GM12878 (cell line): ENCODE data around the gene PLCB2. TPM values are rescaled to one million over a fixed set of nuclear protein-coding genes. Genes with fewer than 3 reads are reported as not detected.

Source experiments
- ATAC-seq: fragments of 200-7000 bp; cut with Tn5 transposase; 3 replicates; pipeline ENCODE4 v1.9.1; 2020; ENCODE audit warnings: mild to moderate bottlenecking, moderate library complexity
- BruUV-seq: library from RNA; stranded (reverse); fragments of 400-500 nt; replicated peaks from 2 replicates; lab custom pipeline; 2021; lab: Mats Ljungman, UMichigan
- CTCF ChIA-PET: fragments of 300-600 bp; sonication (Branson Sonifier 250); formaldehyde crosslinking; extraction: SDS; loops from one replicate; lab custom pipeline; 2021; ENCODE audit warnings: inconsistent platforms; lab: Yijun Ruan, JAX
- POLR2A ChIA-PET: fragments of 350-600 bp; formaldehyde crosslinking; extraction: SDS; loops from one replicate; lab custom pipeline; 2021; ENCODE audit warnings: inconsistent platforms; lab: Charles Lee
- RAD21 ChIA-PET: fragments of 300-600 bp; sonication (Branson Sonifier 250); formaldehyde crosslinking; loops from one replicate; lab custom pipeline; 2023; ENCODE audit warnings: antibody characterized with exemption; ENCODE audit not compliant: unreplicated experiment; lab: Charles Lee
- SMC1A ChIA-PET: fragments of 300-600 bp; sonication (Branson Sonifier 250); formaldehyde crosslinking; loops from one replicate; lab custom pipeline; 2023; ENCODE audit not compliant: unreplicated experiment, uncharacterized antibody; lab: Charles Lee
- DNase-seq: peaks from one replicate; pipeline ENCODE4 v3.0.0-alpha.2; 2011; ENCODE audit warnings: low read depth, low spot score
- FAIRE-seq: peaks from 3 replicates; lab custom pipeline; 2011; peaks lifted over from hg19 to GRCh38; lab: Jason Lieb, UNC
- H2AFZ ChIP-seq: 2 replicates; pipeline ENCODE4 v1.6.0; 2011; ENCODE audit warnings: low read depth, low read length, control low read depth; ENCODE audit not compliant: control insufficient read depth
- H3K27ac ChIP-seq: 2 replicates; pipeline ENCODE4 v1.5.1; 2011; ENCODE audit warnings: control low read depth; ENCODE audit not compliant: control insufficient read depth, insufficient read depth
- H3K27me3 ChIP-seq, 2 experiments: replicated peaks in 1 of 2; 2 replicates each; pipeline versions ENCODE4 v1.6.0 to v1.6.1; 2011; ENCODE audit warnings: low read length in 1 of 2; ENCODE audit not compliant: control insufficient read depth in 2 of 2, insufficient read depth in 2 of 2
- H3K36me3 ChIP-seq, 2 experiments: 2 replicates each; pipeline ENCODE4 v1.5.1; 2011; ENCODE audit warnings: low read length in 1 of 2; ENCODE audit not compliant: control insufficient read depth in 2 of 2, insufficient read depth in 2 of 2
- H3K4me1 ChIP-seq: 2 replicates; pipeline ENCODE4 v1.6.1; 2011; ENCODE audit warnings: mild to moderate bottlenecking, low read length, moderate library complexity, mixed read lengths; ENCODE audit not compliant: control insufficient read depth, insufficient read depth
- H3K4me2 ChIP-seq: 2 replicates; pipeline ENCODE4 v1.6.0; 2011; ENCODE audit warnings: control low read depth; ENCODE audit not compliant: control insufficient read depth, insufficient read depth
- H3K4me3 ChIP-seq: fragments of 200-600 bp; sonication (generic); 2 replicates; pipeline ENCODE4 v1.5.1; 2016
- H3K79me2 ChIP-seq: 2 replicates; pipeline ENCODE4 v1.6.0; 2011; ENCODE audit warnings: low read length; ENCODE audit not compliant: control insufficient read depth, insufficient read depth
- H3K9ac ChIP-seq: 2 replicates; pipeline ENCODE4 v1.8.0; 2011; ENCODE audit warnings: low read length, control low read depth, mixed read lengths; ENCODE audit not compliant: control insufficient read depth, insufficient read depth
- H3K9me3 ChIP-seq: replicated peaks from 3 replicates; pipeline ENCODE4 v1.5.1; 2011; ENCODE audit warnings: mild to moderate bottlenecking, low read length; ENCODE audit not compliant: control insufficient read depth, insufficient read depth
- H4K20me1 ChIP-seq: 2 replicates; pipeline ENCODE4 v1.6.0; 2011; ENCODE audit not compliant: control insufficient read depth, insufficient read depth
- ASH2L ChIP-seq: fragments of 300-600, 200-600 bp; sonication (generic); IDR thresholded peaks from 2 replicates; pipeline ENCODE4 v1.6.1; 2017; ENCODE audit warnings: low read depth, mild to moderate bottlenecking, borderline replicate concordance
- CBX5 ChIP-seq: sonication (generic); IDR thresholded peaks from 2 replicates; pipeline ENCODE4 v1.6.1; 2016; ENCODE audit warnings: low read depth, moderate library complexity, mild to moderate bottlenecking, inconsistent platforms
- CHD2 ChIP-seq: IDR thresholded peaks from 2 replicates; pipeline ENCODE4 v1.6.1; 2011; ENCODE audit warnings: low read depth, low read length, improper control_type of control experiment, borderline replicate concordance
- CHD4 ChIP-seq: fragments of 200-600 bp; sonication (generic); IDR thresholded peaks from 2 replicates; pipeline ENCODE4 v1.6.1; 2016; ENCODE audit warnings: mild to moderate bottlenecking
- CREB1 ChIP-seq: IDR thresholded peaks from 2 replicates; pipeline ENCODE4 v1.6.1; 2012; ENCODE audit warnings: low read depth, mild to moderate bottlenecking, inconsistent platforms
- EZH2 ChIP-seq: IDR thresholded peaks from 2 replicates; pipeline ENCODE4 v1.6.1; 2012; ENCODE audit warnings: low read depth, mild to moderate bottlenecking, control low read depth, inconsistent platforms, low read length, borderline replicate concordance; ENCODE audit not compliant: control insufficient read depth
- FOS ChIP-seq: IDR thresholded peaks from 3 replicates; pipeline ENCODE4 v1.6.1; 2011; ENCODE audit warnings: borderline replicate concordance; ENCODE audit not compliant: insufficient read length; ENCODE audit errors: extremely low read depth
- HSF1 ChIP-seq: fragments of 150-350 bp; IDR thresholded peaks from 2 replicates; pipeline ENCODE4 v1.6.1; 2014; ENCODE audit warnings: mild to moderate bottlenecking, low read depth, low read length
- JUNB ChIP-seq: IDR thresholded peaks from 2 replicates; pipeline ENCODE4 v1.6.1; 2016; ENCODE audit warnings: antibody characterized with exemption, mild to moderate bottlenecking
- MYC ChIP-seq: IDR thresholded peaks from 2 replicates; pipeline ENCODE4 v1.6.1; 2011; ENCODE audit warnings: mild to moderate bottlenecking, low read length, moderate library complexity, inconsistent platforms; ENCODE audit not compliant: insufficient read depth, insufficient replicate concordance, insufficient read length, severe bottlenecking
- POLR2AphosphoS2 ChIP-seq: IDR thresholded peaks from 2 replicates; pipeline ENCODE4 v1.6.1; 2011; ENCODE audit warnings: low read depth, mild to moderate bottlenecking, low read length, improper control_type of control experiment, moderate library complexity
- RCOR1 ChIP-seq: conservative IDR thresholded peaks from 2 replicates; pipeline ENCODE4 v1.6.1; 2012; ENCODE audit warnings: low read depth, low read length, improper control_type of control experiment
- RFX5 ChIP-seq: IDR thresholded peaks from 2 replicates; pipeline ENCODE4 v1.6.1; 2011; ENCODE audit warnings: low read depth, low read length, improper control_type of control experiment
- SMAD1 ChIP-seq: fragments of 450-650 bp; IDR thresholded peaks from 2 replicates; pipeline ENCODE4 v1.6.1; 2018; ENCODE audit warnings: mild to moderate bottlenecking, low read depth; ENCODE audit not compliant: partially characterized antibody
- STAT3 ChIP-seq: IDR thresholded peaks from 2 replicates; pipeline ENCODE4 v1.6.1; 2011; ENCODE audit warnings: low read depth, low read length, improper control_type of control experiment
- ZNF24 ChIP-seq: fragments of 450-650 bp; IDR thresholded peaks from 2 replicates; pipeline ENCODE4 v1.6.1; 2017; ENCODE audit warnings: antibody characterized with exemption, mild to moderate bottlenecking
- WGBS: methylation state at CpG from one replicate; pipeline ENCODE4 v1.1.6; 2016; ENCODE audit warnings: low lambda C conversion rate; ENCODE audit not compliant: insufficient replicate concordance, insufficient coverage; ENCODE audit errors: missing lambda C conversion rate; 5-methylcytosine and 5-hydroxymethylcytosine counted together
- in situ Hi-C: fragments of 300-500 bp; cut with MboI; formaldehyde crosslinking; loops from 9 replicates; pipeline ENCODE4 v1.14.3; 2018; ENCODE audit warnings: mixed read lengths
- intact Hi-C: fragments of 100-400 bp; cut with micrococcal nuclease; formaldehyde crosslinking; loops from one replicate; pipeline ENCODE4 v1.14.2; 2022; ENCODE audit not compliant: unreplicated experiment
- polyA plus RNA-seq, 11 experiments: library from polyadenylated mRNA; depleted of rRNA in 4 of 11; unstranded in 6 of 11; stranded (reverse) in 5 of 11; fragments of >200 nt; fragmentation: Nextera tagmentation in 4 of 11; fragmentation: Illumina TruSeq in 1 of 11; extraction: Ambion mirVana in 4 of 11; extraction: Trizol in 1 of 11; gene quantifications; 1 replicate in 1 of 11; 2 replicates in 10 of 11; pipeline versions ENCODE4 v1.2.1 to v1.2.3, GENCODE V29; 2011 to 2016; ENCODE audit warnings: inconsistent platforms in 2 of 11, missing spikeins in 2 of 11, low read depth in 1 of 11
- total RNA-seq, 4 experiments: library from RNA; depleted of rRNA in 3 of 4; stranded (reverse); fragments of >200 nt in 3 of 4; fragmentation: Illumina TruSeq in 1 of 4; extraction: Trizol in 1 of 4; gene quantifications; 2 replicates each; pipeline versions ENCODE4 v1.2.1 to v1.2.3, GENCODE V29; 2013 to 2021

Gene PLCB2
- total and polyA plus RNA-seq, 10 of the 15 experiments (the other 5 are each of a cell fraction or from before 2014, with no cell fraction given): 1.2 to 39.4 (median 10.7) TPM

GRCh38 chr15:40283615-40284300 is 24.0 kb downstream of the PLCB2 start:
- Histone ChIP-seq H3K4me3 (no peak overlapping the region), H3K79me2 (no peaks in the 10 kb centered on the region), H3K4me2 (no peak overlapping the region), H3K36me3 (no peaks in the 10 kb centered on the region), H3K27me3 (peaks cover 4 to 15% of the 10 kb centered on the region in 2 experiments), H3K27ac (no peak overlapping the region), H2AFZ (no peak overlapping the region), H4K20me1 (no peaks in the 10 kb centered on the region; the same call in 1 of the 2 replicates), H3K9me3 (no peaks in the 10 kb centered on the region; the same call in 2 of the 3 replicates), H3K9ac (no peak overlapping the region), H3K4me1 (peaks cover 5% of the 10 kb centered on the region; the same call in 1 of the 2 replicates)
- FAIRE-seq (no peak), DNase-seq (no peak), ATAC-seq (no peak)
- RAD21 ChIA-PET: no interaction called here
- TF ChIP-seq ASH2L (no peak), RCOR1 (no peak), CREB1 (no peak), HSF1 (no peak), RFX5 (no peak), CHD4 (no peak), CHD2 (no peak), SMAD1 (no peak), ZNF24 (no peak), EZH2 (no peak), FOS (no peak), MYC (no peak), CBX5 (no peak), POLR2AphosphoS2 (no peak), STAT3 (no peak), JUNB (no peak)
- CTCF ChIA-PET: interaction anchor here (0.9 to 1.4 kb wide), 3 partner anchors 8 to 26 kb away, joined by 3 to 4 read pairs (median 4); partner anchors contain the start of gene PLCB2
- intact Hi-C loops (no loop called here), in situ Hi-C loops (no loop called here)
- SMC1A ChIA-PET: no interaction called here
- POLR2A ChIA-PET: no interaction called here
- WGBS: 61% methylated on average over 33 of the region's 33 CpGs
- BruUV-seq: no TSS peak
